Fibroblast of lung (primary cell): ENCODE results near the gene C1QTNF1. TPM values are rescaled to one million over a fixed set of nuclear protein-coding genes. Genes with fewer than 3 reads are reported as not detected.

Experiments
- DNase-seq, 2 donors: peaks; one replicate each; pipeline versions ENCODE4 v3.0.0 to v3.0.0-alpha.2; 2010; ENCODE audit warnings: low read depth in 2 of 2
- H2AFZ ChIP-seq: 2 replicates; pipeline ENCODE4 v1.5.1; 2012; ENCODE audit warnings: low read length, control low read depth, inconsistent platforms
- H3K27ac ChIP-seq: 2 replicates; pipeline ENCODE4 v1.5.1; 2011; ENCODE audit warnings: low read length, control low read depth; ENCODE audit not compliant: insufficient read depth
- H3K27me3 ChIP-seq: 2 replicates; pipeline ENCODE4 v1.5.1; 2011; ENCODE audit warnings: mild to moderate bottlenecking, low read length; ENCODE audit not compliant: control insufficient read depth, insufficient read depth
- H3K36me3 ChIP-seq: 2 replicates; pipeline ENCODE4 v1.5.1; 2011; ENCODE audit warnings: low read length; ENCODE audit not compliant: control insufficient read depth, insufficient read depth
- H3K4me1 ChIP-seq: 2 replicates; pipeline ENCODE4 v1.5.1; 2011; ENCODE audit warnings: low read length; ENCODE audit not compliant: control insufficient read depth, insufficient read depth; ENCODE audit errors: extremely low read depth
- H3K4me2 ChIP-seq: 2 replicates; pipeline ENCODE4 v1.5.1; 2011; ENCODE audit warnings: low read length, control low read depth; ENCODE audit not compliant: insufficient read depth; ENCODE audit errors: extremely low read depth
- H3K4me3 ChIP-seq, 4 experiments: fragments of 200-600 bp in 1 of 4; sonication (generic) in 1 of 4; replicated peaks in 1 of 4; 2 replicates each; pipeline ENCODE4 v1.5.1; 2011 to 2016; ENCODE audit warnings: low read length in 4 of 4, low read depth in 3 of 4, mild to moderate bottlenecking in 3 of 4, control low read depth in 2 of 4, inconsistent platforms in 1 of 4, mixed read lengths in 1 of 4; ENCODE audit not compliant: insufficient read depth in 1 of 4; ENCODE audit errors: control extremely low read depth in 1 of 4
- H3K79me2 ChIP-seq: 2 replicates; pipeline ENCODE4 v1.5.1; 2012; ENCODE audit warnings: mild to moderate bottlenecking, low read length, inconsistent platforms; ENCODE audit not compliant: control insufficient read depth, insufficient read depth
- H3K9ac ChIP-seq: 2 replicates; pipeline ENCODE4 v1.5.1; 2011; ENCODE audit warnings: mild to moderate bottlenecking, low read length, control low read depth; ENCODE audit not compliant: insufficient read depth
- H3K9me3 ChIP-seq: 2 replicates; pipeline ENCODE4 v1.5.1; 2012; ENCODE audit warnings: low read depth, low read length; ENCODE audit not compliant: control insufficient read depth, insufficient read depth
- H4K20me1 ChIP-seq: 2 replicates; pipeline ENCODE4 v1.5.1; 2011; ENCODE audit warnings: low read length; ENCODE audit not compliant: control insufficient read depth, insufficient read depth; ENCODE audit errors: extremely low read depth
- EZH2 ChIP-seq: IDR thresholded peaks from 2 replicates; pipeline ENCODE4 v1.5.1; 2012; ENCODE audit warnings: low read length, control low read depth, mild to moderate bottlenecking; ENCODE audit errors: missing control alignments
- polyA plus RNA-seq, 2 donors: library from polyadenylated mRNA; depleted of rRNA in 1 of 2; stranded (reverse) in 1 of 2; unstranded in 1 of 2; fragments of >200 nt; gene quantifications; 2 replicates each; pipeline ENCODE4 v1.2.1, GENCODE V29; 2011 to 2012; ENCODE audit warnings: missing spikeins in 1 of 2
- total RNA-seq: library from RNA; depleted of rRNA; stranded (reverse); fragments of >200 nt; gene quantifications from 2 replicates; pipeline ENCODE4 v1.2.1, GENCODE V29; 2014
- TF ChIP-seq, protein P1 (sequence below), 2 donors: IDR thresholded peaks in 1 of 2; conservative IDR thresholded peaks in 1 of 2; 1 replicate in 1 of 2; 2 replicates in 1 of 2; pipeline ENCODE4 v1.5.1; 2011 to 2012; ENCODE audit warnings: low read length in 2 of 2, control low read depth in 1 of 2, inconsistent platforms in 1 of 2, low read depth in 1 of 2, mild to moderate bottlenecking in 1 of 2

Gene C1QTNF1
- total and polyA plus RNA-seq, 2 donors (not counting 1 experiment from before 2014, with no cell fraction given), result 15.0 to 45.2 TPM

DNA sequence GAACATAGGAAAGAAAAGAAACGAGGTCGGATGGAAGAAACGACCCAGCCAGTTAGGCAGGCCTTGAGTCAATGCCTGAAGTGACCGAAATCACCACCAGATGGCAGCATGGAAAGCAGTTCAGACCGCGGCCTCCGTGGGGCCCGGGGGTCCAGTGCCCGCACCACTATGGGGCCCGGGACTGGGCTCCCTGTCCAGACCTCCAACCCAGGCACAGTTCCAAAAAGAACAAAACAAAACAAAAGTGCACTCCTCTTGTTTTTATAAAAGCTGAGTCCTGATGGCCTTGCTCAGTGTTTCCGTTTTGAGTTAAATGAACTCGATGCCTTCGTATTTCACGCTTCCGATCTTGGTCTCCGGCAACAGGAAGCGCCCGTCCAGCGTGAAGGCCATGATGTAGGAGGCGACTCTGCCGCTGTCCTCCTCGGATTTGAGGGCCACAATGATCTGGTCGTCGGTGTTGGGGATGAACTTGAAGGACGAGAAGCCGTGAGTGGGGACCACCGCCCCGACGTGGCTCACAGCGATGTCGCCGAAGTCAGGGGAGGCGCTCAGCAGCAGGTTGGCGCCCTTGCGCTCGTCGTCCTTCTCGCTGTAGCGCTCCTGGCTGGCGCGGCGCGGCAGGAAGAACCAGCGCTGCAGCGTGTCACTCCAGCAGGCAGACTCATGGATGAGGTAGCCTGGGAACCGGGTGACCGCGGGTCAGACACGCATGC is 30.6 kb upstream of the C1QTNF1 start:
- Histone ChIP-seq H2AFZ (no peak overlapping the region), H3K9ac (no peak overlapping the region), H3K9me3 (no peaks in the 10 kb centered on the region), H3K4me1 (no peaks in the 10 kb centered on the region), H3K79me2 (peaks cover 7% of the 10 kb centered on the region), H4K20me1 (no peaks in the 10 kb centered on the region), H3K27ac (no peak overlapping the region), H3K4me3 (no peak overlapping the region), H3K36me3 (peaks cover 27% of the 10 kb centered on the region), H3K4me2 (no peak overlapping the region), H3K27me3 (no peaks in the 10 kb centered on the region)
- peak; percentile 26 to 56 for DNase-seq
- no peak for TF ChIP-seq EZH2
- TF ChIP-seq, protein P1, sequence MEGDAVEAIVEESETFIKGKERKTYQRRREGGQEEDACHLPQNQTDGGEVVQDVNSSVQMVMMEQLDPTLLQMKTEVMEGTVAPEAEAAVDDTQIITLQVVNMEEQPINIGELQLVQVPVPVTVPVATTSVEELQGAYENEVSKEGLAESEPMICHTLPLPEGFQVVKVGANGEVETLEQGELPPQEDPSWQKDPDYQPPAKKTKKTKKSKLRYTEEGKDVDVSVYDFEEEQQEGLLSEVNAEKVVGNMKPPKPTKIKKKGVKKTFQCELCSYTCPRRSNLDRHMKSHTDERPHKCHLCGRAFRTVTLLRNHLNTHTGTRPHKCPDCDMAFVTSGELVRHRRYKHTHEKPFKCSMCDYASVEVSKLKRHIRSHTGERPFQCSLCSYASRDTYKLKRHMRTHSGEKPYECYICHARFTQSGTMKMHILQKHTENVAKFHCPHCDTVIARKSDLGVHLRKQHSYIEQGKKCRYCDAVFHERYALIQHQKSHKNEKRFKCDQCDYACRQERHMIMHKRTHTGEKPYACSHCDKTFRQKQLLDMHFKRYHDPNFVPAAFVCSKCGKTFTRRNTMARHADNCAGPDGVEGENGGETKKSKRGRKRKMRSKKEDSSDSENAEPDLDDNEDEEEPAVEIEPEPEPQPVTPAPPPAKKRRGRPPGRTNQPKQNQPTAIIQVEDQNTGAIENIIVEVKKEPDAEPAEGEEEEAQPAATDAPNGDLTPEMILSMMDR (conservative IDR thresholded peaks at IDR 0.05 in 1 of 2, IDR thresholded peaks at IDR 0.05 in 1 of 2; ENCODE audit: low read depth in 1 of 2, low read length in 2 of 2), result peak; percentile 57 to 76

DNA sequence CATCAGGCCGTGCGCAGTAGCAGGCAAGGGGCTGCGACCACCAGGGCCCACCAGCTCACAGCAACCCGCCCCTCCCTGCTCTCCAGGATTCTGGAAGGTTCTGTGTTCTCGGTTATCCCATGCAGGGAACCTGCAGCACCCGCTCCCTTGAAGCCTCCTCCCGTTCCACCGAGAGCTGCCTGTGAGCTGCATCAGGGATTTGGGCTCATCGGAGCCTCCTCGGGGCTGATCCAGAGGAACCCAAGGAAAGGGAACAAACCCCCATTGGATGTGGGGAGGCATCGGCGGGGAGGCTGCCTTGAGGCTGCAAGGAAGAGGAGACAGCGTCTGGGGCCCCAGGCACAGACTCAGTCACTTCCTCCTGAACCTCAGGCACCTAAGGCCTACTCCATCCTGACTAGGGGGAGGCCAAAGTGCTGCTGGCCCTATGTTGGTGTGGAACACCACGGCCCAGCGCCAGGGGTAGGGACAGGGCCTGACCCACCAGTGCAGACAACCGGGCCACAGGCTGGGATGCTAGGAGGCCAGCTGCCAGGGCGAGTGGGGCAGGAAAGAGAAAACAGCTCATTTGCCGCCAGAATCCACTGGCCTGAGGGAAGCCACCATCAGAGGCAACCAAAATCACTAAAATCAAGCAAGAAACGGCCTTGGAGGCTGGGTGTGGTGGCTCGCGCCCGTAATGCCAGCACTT is 29.8 kb upstream of the C1QTNF1 start:
- DNase-seq, result no peak
- Histone ChIP-seq H3K79me2 (peaks cover 15% of the 10 kb centered on the region), H4K20me1 (no peaks in the 10 kb centered on the region)

More for the DNA sequence above, 29.8 kb upstream of the C1QTNF1 start:
- Histone ChIP-seq H3K9me3 (no peaks in the 10 kb centered on the region), H3K4me3 (no peak overlapping the region), H3K27me3 (no peaks in the 10 kb centered on the region), H3K4me1 (no peaks in the 10 kb centered on the region), H3K9ac (no peak overlapping the region), H3K36me3 (peaks cover 29% of the 10 kb centered on the region), H3K27ac (no peak overlapping the region), H2AFZ (no peak overlapping the region), H3K4me2 (no peak overlapping the region)
- no peak for TF ChIP-seq EZH2
- TF ChIP-seq, protein P1 (conservative IDR thresholded peaks at IDR 0.05 in 1 of 2, IDR thresholded peaks at IDR 0.05 in 1 of 2; ENCODE audit: low read depth in 1 of 2, low read length in 2 of 2), result no peak
